Spinal cord (tissue), 10 donors: ENCODE results near the gene ZNF483. TPM values are rescaled to one million over a fixed set of nuclear protein-coding genes. Genes with fewer than 3 reads are reported as not detected.

Experiments used
- DNase-seq, 6 donors: peaks; one replicate each; pipeline versions ENCODE4 v3.0.0 to v3.0.0-alpha.2; 2013 to 2015; ENCODE audit warnings: low spot score in 6 of 6, low read depth in 4 of 6
- H3K27ac ChIP-seq: one replicate; pipeline ENCODE4 v1.5.1; 2013; ENCODE audit warnings: low read depth, low read length, control low read depth
- H3K27me3 ChIP-seq: one replicate; pipeline ENCODE4 v1.6.1; 2013; ENCODE audit warnings: low read length; ENCODE audit not compliant: control insufficient read depth, insufficient read depth
- H3K36me3 ChIP-seq: one replicate; pipeline ENCODE4 v1.6.1; 2013; ENCODE audit warnings: low read length; ENCODE audit not compliant: control insufficient read depth, insufficient read depth
- H3K4me1 ChIP-seq: one replicate; pipeline ENCODE4 v1.6.1; 2013; ENCODE audit warnings: low read length; ENCODE audit not compliant: control insufficient read depth, insufficient read depth
- H3K4me3 ChIP-seq: one replicate; pipeline ENCODE4 v1.5.1; 2013; ENCODE audit warnings: low read depth, low read length, control low read depth
- H3K9me3 ChIP-seq: one replicate; pipeline ENCODE4 v1.6.1; 2013; ENCODE audit warnings: low read length; ENCODE audit not compliant: control insufficient read depth, insufficient read depth
- WGBS: methylation state at CpG from one replicate; pipeline ENCODE4 v1.1.5; 2013; ENCODE audit warnings: missing lambda C conversion rate; ENCODE audit not compliant: insufficient coverage; 5-methylcytosine and 5-hydroxymethylcytosine counted together
- polyA plus RNA-seq, 2 donors: library from polyadenylated mRNA; unstranded; fragments of 120-200 nt; gene quantifications; one replicate each; pipeline ENCODE4 v1.2.1, GENCODE V29; 2013; ENCODE audit not compliant: insufficient read length in 2 of 2
- total RNA-seq, 2 donors: library from RNA; depleted of rRNA in 1 of 2; stranded (reverse); fragments of 120-200 nt in 1 of 2; fragments of >200 nt in 1 of 2; gene quantifications; one replicate each; pipeline versions ENCODE4 v1.2.3 to v1.2.4, GENCODE V29; 2013 to 2014
- donor health status: healthy.

The ZNF483 gene
- total and polyA plus RNA-seq, 4 donors, result 4.3 to 92.8 (median 20.6) TPM

- no CpG with 5 or more reads among the region's 2 CpGs for WGBS
- DNase-seq, result peak in 2 of 6 donors; percentile 41 to 47
- Histone ChIP-seq H3K27me3 (no peaks in the 10 kb centered on the region), H3K27ac (no peak overlapping the region), H3K4me3 (no peak overlapping the region), H3K4me1 (no peaks in the 10 kb centered on the region), H3K36me3 (no peaks in the 10 kb centered on the region), H3K9me3 (no peaks in the 10 kb centered on the region)
Observed at GRCh38 chr9:111621895-111622480, 97.0 kb downstream of the ZNF483 start.

GRCh38 chr9:111622626-111623025 lies 97.6 kb downstream of the ZNF483 start:
- WGBS, result 88% methylated on average over 3 of the region's 3 CpGs
- Histone ChIP-seq H3K27ac (no peak overlapping the region), H3K36me3 (no peaks in the 10 kb centered on the region), H3K27me3 (no peaks in the 10 kb centered on the region), H3K4me1 (no peaks in the 10 kb centered on the region), H3K9me3 (no peaks in the 10 kb centered on the region), H3K4me3 (no peak overlapping the region)
- no peak for DNase-seq

Other genes starting within 250 kb of the ZNF483 start
- gene OR2K2, start 195.0 kb upstream of the ZNF483 start, total RNA-seq, result not detected
- under 1 TPM in 1 of 2 donors, not detected in 1; 0.15 TPM for gene OR2K2, start 195.0 kb upstream of the ZNF483 start, polyA plus RNA-seq
- gene ECPAS, start 40.8 kb upstream of the ZNF483 start, total RNA-seq, result 100 to 1,000 TPM in 1 of 2 donors, 10 to 100 TPM in 1; 64.4 to 120 TPM
- 10 to 100 TPM; 73.7 to 74.2 TPM for gene ECPAS, start 40.8 kb upstream of the ZNF483 start, polyA plus RNA-seq
- gene PTGR1, start 74.5 kb downstream of the ZNF483 start, total RNA-seq, result 10 to 100 TPM; 44.7 to 53.1 TPM
- 10 to 100 TPM; 38.4 to 39.3 TPM for gene PTGR1, start 74.5 kb downstream of the ZNF483 start, polyA plus RNA-seq
- gene DNAJC25, start 106.2 kb downstream of the ZNF483 start, total RNA-seq, result 1 to 10 TPM; 8.1 to 8.8 TPM
- gene DNAJC25, start 106.2 kb downstream of the ZNF483 start, polyA plus RNA-seq, result 10 to 100 TPM; 11.8 to 12.2 TPM
- gene GNG10, start 136.4 kb downstream of the ZNF483 start, total RNA-seq, result 10 to 100 TPM; 24.7 to 50.9 TPM
- gene GNG10, start 136.4 kb downstream of the ZNF483 start, polyA plus RNA-seq, result 10 to 100 TPM; 48.9 to 63.6 TPM